ENCODE measurements around the gene KIF20B. TPM values are rescaled to one million over a fixed set of nuclear protein-coding genes. Genes with fewer than 3 reads are reported as not detected.
A peak's percentile ranks its signal among the peaks of the same experiment; 100 is the strongest.

The KIF20B gene
- total and polyA plus RNA-seq, 10 donors, result 2.4 to 14.6 (median 8.6) TPM

DNA sequence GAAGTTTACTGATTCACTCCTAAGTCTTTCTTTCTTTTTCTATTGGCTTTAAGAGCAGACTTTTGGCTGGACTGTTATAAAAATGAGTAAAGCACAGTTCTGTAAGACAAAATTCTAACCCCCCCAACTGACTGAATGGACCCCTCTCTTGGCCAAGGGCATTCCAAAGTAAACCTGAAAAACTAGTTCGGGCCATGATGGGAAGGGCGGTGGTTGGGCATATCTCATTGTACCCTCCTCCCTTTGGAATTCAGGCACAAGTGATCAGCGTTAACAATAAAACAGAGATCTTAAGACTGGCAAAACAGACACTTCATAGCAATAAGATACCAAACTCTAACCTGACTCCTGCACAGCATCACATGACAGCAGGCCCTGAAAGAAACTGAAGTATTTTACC lies 6.1 kb upstream of the KIF20B start:
- Histone ChIP-seq H3K9me3 (no peaks in the 10 kb centered on the region), H3K27me3 (replicated peaks in 1 of 7) (no peaks in the 10 kb centered on the region), H3K36me3 (no peaks in the 10 kb centered on the region), H3K4me3 (no peak overlapping the region), H3K4me1 (peaks cover 0 to 5% (median 2%) of the 10 kb centered on the region in 6 donors), H3K27ac (no peak overlapping the region)
- no peak for DNase-seq
- intact Hi-C loops (cut with DNase I; ENCODE audit: low total_unique reads), result no loop called here
- 96 to 99% (median 98%) methylated on average over 3 of the region's 3 CpGs for WGBS, 5 donors
- TF ChIP-seq, protein P1, sequence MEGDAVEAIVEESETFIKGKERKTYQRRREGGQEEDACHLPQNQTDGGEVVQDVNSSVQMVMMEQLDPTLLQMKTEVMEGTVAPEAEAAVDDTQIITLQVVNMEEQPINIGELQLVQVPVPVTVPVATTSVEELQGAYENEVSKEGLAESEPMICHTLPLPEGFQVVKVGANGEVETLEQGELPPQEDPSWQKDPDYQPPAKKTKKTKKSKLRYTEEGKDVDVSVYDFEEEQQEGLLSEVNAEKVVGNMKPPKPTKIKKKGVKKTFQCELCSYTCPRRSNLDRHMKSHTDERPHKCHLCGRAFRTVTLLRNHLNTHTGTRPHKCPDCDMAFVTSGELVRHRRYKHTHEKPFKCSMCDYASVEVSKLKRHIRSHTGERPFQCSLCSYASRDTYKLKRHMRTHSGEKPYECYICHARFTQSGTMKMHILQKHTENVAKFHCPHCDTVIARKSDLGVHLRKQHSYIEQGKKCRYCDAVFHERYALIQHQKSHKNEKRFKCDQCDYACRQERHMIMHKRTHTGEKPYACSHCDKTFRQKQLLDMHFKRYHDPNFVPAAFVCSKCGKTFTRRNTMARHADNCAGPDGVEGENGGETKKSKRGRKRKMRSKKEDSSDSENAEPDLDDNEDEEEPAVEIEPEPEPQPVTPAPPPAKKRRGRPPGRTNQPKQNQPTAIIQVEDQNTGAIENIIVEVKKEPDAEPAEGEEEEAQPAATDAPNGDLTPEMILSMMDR (IDR thresholded peaks at IDR 0.05 in 8 of 11, conservative IDR thresholded peaks at IDR 0.05 in 3 of 11), result no peak
- no peak for TF ChIP-seq POLR2AphosphoS5 (IDR thresholded peaks at IDR 0.05)
- no peak for TF ChIP-seq POLR2A (IDR thresholded peaks at IDR 0.05)

DNA sequence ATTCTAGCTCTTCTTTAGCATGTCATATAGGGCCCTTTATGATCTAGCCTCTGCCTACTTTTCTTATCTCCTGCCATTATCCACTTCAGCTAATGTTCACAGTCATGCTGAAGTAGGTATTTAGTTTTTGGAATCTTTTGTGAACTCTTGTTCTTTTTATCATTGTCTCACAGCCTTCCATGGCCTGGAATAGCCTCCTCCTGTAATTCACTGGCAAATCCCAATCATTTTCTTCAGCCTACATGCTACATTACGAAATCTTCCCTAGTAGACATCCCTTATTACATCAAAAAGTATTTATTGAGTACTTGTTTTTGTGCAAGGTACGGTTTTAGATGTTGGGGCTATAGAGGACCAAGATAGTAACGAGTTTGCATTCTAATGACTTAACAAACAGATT lies 3.4 kb upstream of the KIF20B start:
- H3K4me1 ChIP-seq, result peaks cover 10 to 26% (median 20%) of the 10 kb centered on the region in 6 donors
- WGBS, 5 donors, result 76 to 99% (median 94%) methylated on average over 3 of the region's 3 CpGs
- no peak overlapping the region for H3K27ac ChIP-seq
- no peaks in the 10 kb centered on the region for H3K36me3 ChIP-seq
- intact Hi-C loops (cut with DNase I; ENCODE audit: low total_unique reads), result no loop called here
- DNase-seq, result no peak
- H3K9me3 ChIP-seq, result no peaks in the 10 kb centered on the region
- no peak for TF ChIP-seq POLR2A (IDR thresholded peaks at IDR 0.05)
- TF ChIP-seq, protein P1 (IDR thresholded peaks at IDR 0.05 in 8 of 11, conservative IDR thresholded peaks at IDR 0.05 in 3 of 11), result no peak
- TF ChIP-seq POLR2AphosphoS5 (IDR thresholded peaks at IDR 0.05), result no peak
- H3K4me3 ChIP-seq, result no peak overlapping the region
- no peaks in the 10 kb centered on the region for H3K27me3 ChIP-seq (replicated peaks in 1 of 7)

DNA sequence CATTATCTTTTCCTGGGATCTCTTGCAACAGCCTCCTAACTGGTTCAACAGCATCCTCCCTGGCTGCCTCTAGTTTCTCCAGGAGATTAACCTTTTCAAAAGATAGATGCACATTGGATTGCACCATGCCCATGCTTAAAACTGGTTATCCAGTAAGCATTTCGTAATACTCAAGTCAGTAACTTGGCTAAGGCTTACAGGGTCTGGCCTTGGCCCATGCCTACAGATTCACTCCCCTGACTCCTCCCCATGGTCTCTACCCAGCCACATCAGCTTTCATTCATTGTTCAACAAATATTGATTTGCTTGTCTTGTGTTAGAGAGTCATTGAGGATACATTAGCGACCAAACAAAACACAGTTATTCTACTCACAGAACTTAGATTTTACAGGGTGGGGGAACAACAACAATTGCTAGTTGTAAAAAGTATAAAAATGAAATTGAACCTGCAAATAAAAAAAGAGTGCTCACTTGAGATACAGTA lies 1.8 kb upstream of the KIF20B start:
- Histone ChIP-seq H3K27ac (no peak overlapping the region), H3K4me1 (peaks cover 10 to 40% (median 21%) of the 10 kb centered on the region in 6 donors), H3K9me3 (no peaks in the 10 kb centered on the region), H3K4me3 (no peak overlapping the region), H3K36me3 (no peaks in the 10 kb centered on the region), H3K27me3 (replicated peaks in 1 of 7) (no peaks in the 10 kb centered on the region)
- WGBS, 5 donors, result 95 to 100% (median 97%) methylated on average over 2 of the region's 2 CpGs
- DNase-seq, result no peak
- TF ChIP-seq, protein P1 (IDR thresholded peaks at IDR 0.05 in 8 of 11, conservative IDR thresholded peaks at IDR 0.05 in 3 of 11), result no peak
- no peak for TF ChIP-seq POLR2AphosphoS5 (IDR thresholded peaks at IDR 0.05)
- TF ChIP-seq POLR2A (IDR thresholded peaks at IDR 0.05), result no peak
- intact Hi-C loops (cut with DNase I; ENCODE audit: low total_unique reads), result no loop called here

- Histone ChIP-seq H3K9me3 (no peaks in the 10 kb centered on the region), H3K4me3 (peak overlapping the region; percentile 57 to 89 (median 63)), H3K27me3 (replicated peaks in 1 of 7) (no peaks in the 10 kb centered on the region), H3K36me3 (no peaks in the 10 kb centered on the region), H3K27ac (peak overlapping the region; percentile 73 to 93 (median 87)), H3K4me1 (peaks cover 10 to 43% (median 21%) of the 10 kb centered on the region in 6 donors)
- TF ChIP-seq, protein P1 (IDR thresholded peaks at IDR 0.05 in 8 of 11, conservative IDR thresholded peaks at IDR 0.05 in 3 of 11), result no peak
- no peak for TF ChIP-seq POLR2A (IDR thresholded peaks at IDR 0.05)
- no peak for TF ChIP-seq POLR2AphosphoS5 (IDR thresholded peaks at IDR 0.05)
- WGBS, 5 donors, result 0 to 3% (median 1%) methylated on average over 8 of the region's 8 CpGs
- no peak for DNase-seq
- intact Hi-C loops (cut with DNase I; ENCODE audit: low total_unique reads), result no loop called here
Observed at GRCh38 chr10:89700923-89701241, 508 bp upstream of the KIF20B start.

Data from spleen (tissue), 11 donors.